C4-2B (cell line): ENCODE data around the gene SURF1.
"Not testable (repeated sequence)": the region's sequence is repeated elsewhere in the genome, so short reads cannot be mapped to it uniquely, and the experiment has no call there.

Experiments
- CTCF ChIP-seq: fragments of 450-650 bp; conservative IDR thresholded peaks from 2 replicates; pipeline ENCODE4 v1.5.1; 2017; ENCODE audit warnings: mild to moderate bottlenecking
- ZFX ChIP-seq: fragments of 450-650 bp; IDR thresholded peaks from 2 replicates; pipeline ENCODE4 v1.6.1; 2017

- not testable (repeated sequence) for TF ChIP-seq CTCF, ZFX
These were observed 21.4 kb downstream of the SURF1 start for GRCh38 chr9:133334888-133335287.
